HL-60 (cell line): ENCODE data around the gene FAM78A.

Experiments used
- DNase-seq, 2 experiments: peaks; one replicate each; pipeline ENCODE4 v3.0.0-alpha.2; 2010 to 2020; ENCODE audit warnings: low read depth in 1 of 2, low spot score in 1 of 2
- H3K27ac ChIP-seq: fragments of 250-450 bp; sonication (Bioruptor Pico); replicated peaks from 2 replicates; pipeline ENCODE4 v1.5.1; 2020; ENCODE audit warnings: mild to moderate bottlenecking, moderate library complexity
- H3K27me3 ChIP-seq: fragments of 250-450 bp; sonication (Bioruptor Pico); 2 replicates; pipeline ENCODE4 v1.5.1; 2021; ENCODE audit warnings: mild to moderate bottlenecking, moderate library complexity; ENCODE audit not compliant: insufficient read depth, poor library complexity, severe bottlenecking
- H3K4me3 ChIP-seq: replicated peaks from 2 replicates; pipeline ENCODE4 v1.5.1; 2011; ENCODE audit warnings: mild to moderate bottlenecking, control low read depth, low read length; ENCODE audit not compliant: insufficient read depth
- CTCF ChIP-seq: IDR thresholded peaks from one replicate; pipeline ENCODE4 v1.5.1; 2011; ENCODE audit warnings: low read length, control low read depth, inconsistent platforms; ENCODE audit not compliant: insufficient read depth
- GABPA ChIP-seq: IDR thresholded peaks from 2 replicates; pipeline ENCODE4 v1.6.1; 2012; ENCODE audit warnings: low read depth
- POLR2AphosphoS5 ChIP-seq: IDR thresholded peaks from 2 replicates; pipeline ENCODE4 v1.6.1; 2012; ENCODE audit warnings: low read depth
- REST ChIP-seq: IDR thresholded peaks from 2 replicates; pipeline ENCODE4 v1.6.1; 2012; ENCODE audit warnings: low read depth; ENCODE audit not compliant: insufficient replicate concordance
- SPI1 ChIP-seq: IDR thresholded peaks from 2 replicates; pipeline ENCODE4 v1.6.1; 2012; ENCODE audit warnings: low read depth, mild to moderate bottlenecking, borderline replicate concordance

Gene FAM78A

GRCh38 chr9:131306397-131307004 is 30.2 kb upstream of the FAM78A start:
- H3K4me3 ChIP-seq, result no peak overlapping the region
- TF ChIP-seq SPI1 (no peak), POLR2AphosphoS5 (no peak), GABPA (no peak), CTCF (no peak), REST (no peak)
- DNase-seq, result no peak
- H3K27me3 ChIP-seq, result no peaks in the 10 kb centered on the region
- no peak overlapping the region for H3K27ac ChIP-seq

- Histone ChIP-seq H3K27me3 (no peaks in the 10 kb centered on the region), H3K4me3 (no peak overlapping the region)
- no peak for DNase-seq
Observed at GRCh38 chr9:131304676-131305355, 28.5 kb upstream of the FAM78A start.

More at GRCh38 chr9:131304676-131305355, 28.5 kb upstream of the FAM78A start:
- H3K27ac ChIP-seq, result no peak overlapping the region
- no peak for TF ChIP-seq SPI1
- no peak for TF ChIP-seq CTCF
- TF ChIP-seq POLR2AphosphoS5, result no peak
- TF ChIP-seq GABPA, result no peak
- no peak for TF ChIP-seq REST
